Neural progenitor cell (in vitro differentiated cells): Measurements from ENCODE around the gene RNF26.

Experiments used
- EZH2 ChIP-seq: fragments of 200-600 bp; sonication (generic); IDR thresholded peaks from 2 replicates; pipeline ENCODE4 v1.6.1; 2017; ENCODE audit warnings: antibody characterized with exemption, mild to moderate bottlenecking, moderate library complexity
- EZH2phosphoT487 ChIP-seq: fragments of 200-600 bp; sonication (generic); IDR thresholded peaks from 2 replicates; pipeline ENCODE4 v1.6.1; 2017; ENCODE audit warnings: antibody characterized with exemption

DNA sequence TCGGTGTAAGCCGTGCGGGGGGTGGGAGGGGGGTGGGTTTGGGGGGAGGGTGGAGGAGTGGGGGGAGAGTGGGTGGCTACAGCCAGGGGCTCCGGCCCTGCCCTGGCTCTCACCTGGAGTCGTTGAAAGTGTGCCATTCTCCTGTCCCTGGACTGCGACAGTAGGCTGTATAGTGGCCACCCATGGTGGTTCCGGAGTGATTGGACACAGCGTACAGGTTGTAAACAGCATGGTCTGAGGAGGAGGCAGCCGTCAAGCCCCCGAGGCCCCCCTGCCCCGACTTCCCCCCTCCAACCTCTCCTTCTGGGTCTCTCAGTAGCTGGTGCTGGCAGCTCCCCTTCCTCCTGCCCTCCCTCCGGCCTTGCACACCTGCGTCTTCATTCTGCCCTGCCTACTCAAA lies 22.7 kb downstream of the RNF26 start:
- TF ChIP-seq EZH2phosphoT487, result no peak
- no peak for TF ChIP-seq EZH2
